ENCODE measurements around the gene ARPC1B. TPM values are rescaled to one million over a fixed set of nuclear protein-coding genes. Genes with fewer than 3 reads are reported as not detected.

The ARPC1B gene
- total RNA-seq, result 100 to 1,000 TPM in 2 of 4 donors, 10 to 100 TPM in 2; 70.3 to 136 (median 105) TPM
- 100 to 1,000 TPM; 229 to 390 (median 313) TPM for polyA plus RNA-seq

GRCh38 chr7:99374111-99375064 is at the start of gene ARPC1B:
TSS of gene ARPC1B (plus strand) at chr7:99374730. CDS start at chr7:99385715, 10,985 bp downstream.
- peaks cover 0 to 37% (median 28%) of the 10 kb centered on the region in 4 donors for H3K4me1 ChIP-seq
- no peaks in the 10 kb centered on the region for H3K27me3 ChIP-seq
- intact Hi-C loops (cut with DNase I), result loop anchor here (1.0 kb wide), 1 partner anchor 34 kb away; the partner anchor contains the start of genes BUD31 and PDAP1
- no peaks in the 10 kb centered on the region for H3K9me3 ChIP-seq
- peak; percentile 87 for DNase-seq
- no peaks in the 10 kb centered on the region for H3K36me3 ChIP-seq
- TF ChIP-seq EP300 (IDR thresholded peaks at IDR 0.05) (no peak), POLR2A (IDR thresholded peaks at IDR 0.05) (peak in 1 of 2 donors; percentile 29), POLR2AphosphoS5 (IDR thresholded peaks at IDR 0.05) (peak; percentile 60 to 88 (median 76)), CTCF (IDR thresholded peaks at IDR 0.05) (no peak)
- peak within 1 kb of the TSS; percentile 82 to 89 (median 85) for H3K27ac ChIP-seq
- WGBS, 2 donors, result 1% methylated on average over 95 of the region's 95 CpGs
- peak within 1 kb of the TSS; percentile 74 to 100 (median 80) for H3K4me3 ChIP-seq

- Histone ChIP-seq H3K27ac (peak overlapping the region; percentile 88 to 91 (median 89)), H3K36me3 (no peaks in the 10 kb centered on the region), H3K4me3 (peak overlapping the region; percentile 91 to 100 (median 96)), H3K27me3 (no peaks in the 10 kb centered on the region), H3K4me1 (peaks cover 0 to 46% (median 35%) of the 10 kb centered on the region in 4 donors), H3K9me3 (no peaks in the 10 kb centered on the region)
- TF ChIP-seq POLR2AphosphoS5 (IDR thresholded peaks at IDR 0.05) (no peak), CTCF (IDR thresholded peaks at IDR 0.05) (no peak), POLR2A (IDR thresholded peaks at IDR 0.05) (no peak), EP300 (IDR thresholded peaks at IDR 0.05) (no peak)
- intact Hi-C loops (cut with DNase I), result loop anchor here (5.0 to 10.0 kb wide), 2 partner anchors 183 to 230 kb away; partner anchors contain the start of genes FAM200A, SMURF1 and ZNF655
- 31 to 34% methylated on average over 14 of the region's 14 CpGs for WGBS, 2 donors
- no peak for DNase-seq
Observed at GRCh38 chr7:99325001-99325493, 49.5 kb upstream of the ARPC1B start.

- H3K4me3 ChIP-seq, result peak within 1 kb of the TSS; percentile 91 to 100 (median 96)
- TF ChIP-seq CTCF (IDR thresholded peaks at IDR 0.05), result peak in 2 of 4 experiments; percentile 21 to 24
- TF ChIP-seq POLR2AphosphoS5 (IDR thresholded peaks at IDR 0.05), result peak; percentile 83 to 94 (median 93)
- TF ChIP-seq POLR2A (IDR thresholded peaks at IDR 0.05), result peak; percentile 45 to 76
- TF ChIP-seq EP300 (IDR thresholded peaks at IDR 0.05), result peak in 1 of 4 donors; percentile 27
- H3K27ac ChIP-seq, result peak within 1 kb of the TSS; percentile 88 to 91 (median 89)
- H3K9me3 ChIP-seq, result no peaks in the 10 kb centered on the region
- no peaks in the 10 kb centered on the region for H3K27me3 ChIP-seq
- H3K4me1 ChIP-seq, result peaks cover 0 to 54% (median 35%) of the 10 kb centered on the region in 4 donors
- WGBS, 2 donors, result 0% methylated on average over 82 of the region's 82 CpGs
- intact Hi-C loops (cut with DNase I), result loop anchor here (5.0 to 10.0 kb wide), 2 partner anchors 183 to 229 kb away; partner anchors contain the start of genes FAM200A, SMURF1 and ZNF655
- DNase-seq, result peak; percentile 95
- no peaks in the 10 kb centered on the region for H3K36me3 ChIP-seq
Observed at GRCh38 chr7:99325592-99326407, 48.7 kb upstream of the ARPC1B start, which contains the start of gene ARPC1A. TSS of gene ARPC1A (plus strand) at chr7:99325898. CDS start at chr7:99333354, 7,456 bp downstream.

- peaks cover 0 to 55% (median 35%) of the 10 kb centered on the region in 4 donors for H3K4me1 ChIP-seq
- peak overlapping the region; percentile 88 to 91 (median 89) for H3K27ac ChIP-seq
- H3K9me3 ChIP-seq, result no peaks in the 10 kb centered on the region
- no peak for TF ChIP-seq POLR2AphosphoS5 (IDR thresholded peaks at IDR 0.05)
- TF ChIP-seq POLR2A (IDR thresholded peaks at IDR 0.05), result no peak
- no peak for TF ChIP-seq EP300 (IDR thresholded peaks at IDR 0.05)
- no peak for TF ChIP-seq CTCF (IDR thresholded peaks at IDR 0.05)
- H3K4me3 ChIP-seq, result peak overlapping the region; percentile 91 to 100 (median 96)
- intact Hi-C loops (cut with DNase I), result loop anchor here (5.0 to 10.0 kb wide), 2 partner anchors 184 to 228 kb away; partner anchors contain the start of genes FAM200A, SMURF1 and ZNF655
- DNase-seq, result no peak
- H3K27me3 ChIP-seq, result no peaks in the 10 kb centered on the region
- 0 to 2% methylated on average over 10 of the region's 10 CpGs for WGBS, 2 donors
- no peaks in the 10 kb centered on the region for H3K36me3 ChIP-seq
Observed at GRCh38 chr7:99326408-99326782, 48.1 kb upstream of the ARPC1B start.
